DOHH2 (cell line): ENCODE results near the gene IZUMO4.
A peak's percentile ranks its signal among the peaks of the same experiment; 100 is the strongest.

Source experiments
- H3F3A ChIP-seq: fragments of 200-600 bp; sonication (generic), shearing (Covaris generic); 2 replicates; pipeline ENCODE4 v1.6.0; 2016; ENCODE audit warnings: antibody characterized with exemption, mild to moderate bottlenecking; ENCODE audit not compliant: control insufficient read depth, insufficient read depth
- H3K27ac ChIP-seq: fragments of 200-600 bp; sonication (generic); 2 replicates; pipeline ENCODE4 v1.5.1; 2014; ENCODE audit warnings: low read depth, mild to moderate bottlenecking, low read length, moderate library complexity
- H3K27me3 ChIP-seq: fragments of 200-600 bp; sonication (generic); 2 replicates; pipeline ENCODE4 v1.6.1; 2014; ENCODE audit warnings: mild to moderate bottlenecking, low read length, mixed read lengths; ENCODE audit not compliant: control insufficient read depth
- H3K36me3 ChIP-seq: fragments of 200-600 bp; sonication (generic); 2 replicates; pipeline ENCODE4 v1.6.1; 2014; ENCODE audit warnings: mild to moderate bottlenecking, low read length, moderate library complexity, mixed read lengths; ENCODE audit not compliant: control insufficient read depth
- H3K4me1 ChIP-seq: fragments of 200-600 bp; sonication (generic); 2 replicates; pipeline ENCODE4 v1.6.1; 2014; ENCODE audit warnings: mild to moderate bottlenecking, low read length, mixed read lengths; ENCODE audit not compliant: control insufficient read depth
- H3K4me2 ChIP-seq: fragments of 200-600 bp; sonication (generic); 2 replicates; pipeline ENCODE4 v1.6.0; 2014; ENCODE audit warnings: mild to moderate bottlenecking, low read length, moderate library complexity
- H3K4me3 ChIP-seq: fragments of 200-600 bp; sonication (generic); 2 replicates; pipeline ENCODE4 v1.5.1; 2014; ENCODE audit warnings: mild to moderate bottlenecking, low read length, mixed read lengths
- H3K79me2 ChIP-seq: fragments of 200-600 bp; sonication (generic); 2 replicates; pipeline ENCODE4 v1.6.1; 2014; ENCODE audit warnings: mild to moderate bottlenecking, low read length, mixed read lengths; ENCODE audit not compliant: control insufficient read depth
- H3K9me2 ChIP-seq: fragments of 200-600 bp; sonication (generic); replicated peaks from 2 replicates; pipeline ENCODE4 v1.6.1; 2014; ENCODE audit warnings: mild to moderate bottlenecking, low read length, mixed read lengths; ENCODE audit not compliant: control insufficient read depth
- H3K9me3 ChIP-seq: fragments of 200-600 bp; sonication (generic); 2 replicates; pipeline ENCODE4 v1.6.1; 2014; ENCODE audit warnings: antibody characterized with exemption, low read length, mixed read lengths; ENCODE audit not compliant: control insufficient read depth, insufficient read depth
- H4K20me1 ChIP-seq: fragments of 200-600 bp; sonication (generic); 2 replicates; pipeline ENCODE4 v1.6.0; 2014; ENCODE audit warnings: low read depth, mild to moderate bottlenecking, antibody characterized with exemption, low read length, moderate library complexity; ENCODE audit not compliant: control insufficient read depth, insufficient read depth
- EZH2phosphoT487 ChIP-seq: fragments of 200-600 bp; sonication (generic); IDR thresholded peaks from 2 replicates; pipeline ENCODE4 v1.6.1; 2017; ENCODE audit warnings: borderline replicate concordance, mild to moderate bottlenecking, antibody characterized with exemption, low read length, moderate library complexity, mixed read lengths
- TF ChIP-seq, protein P1 (sequence below): fragments of 200-600 bp; sonication (generic); IDR thresholded peaks from one replicate; pipeline ENCODE4 v1.5.1; 2014; ENCODE audit warnings: antibody characterized with exemption, mild to moderate bottlenecking, low read depth, low read length; ENCODE audit not compliant: poor library complexity, severe bottlenecking

Gene IZUMO4

GRCh38 chr19:2048104-2048958 is 48.4 kb upstream of the IZUMO4 start:
- Histone ChIP-seq H3K4me3 (peak overlapping the region; percentile 99), H3K27ac (peak overlapping the region; percentile 85), H3F3A (peaks cover 60% of the 10 kb centered on the region), H4K20me1 (peaks cover 58% of the 10 kb centered on the region), H3K9me3 (no peaks in the 10 kb centered on the region), H3K36me3 (peaks cover 72% of the 10 kb centered on the region), H3K27me3 (no peaks in the 10 kb centered on the region), H3K4me1 (peaks cover 85% of the 10 kb centered on the region), H3K79me2 (peaks cover 75% of the 10 kb centered on the region), H3K4me2 (peak overlapping the region; percentile 98), H3K9me2 (no peaks in the 10 kb centered on the region)
- TF ChIP-seq, protein P1, sequence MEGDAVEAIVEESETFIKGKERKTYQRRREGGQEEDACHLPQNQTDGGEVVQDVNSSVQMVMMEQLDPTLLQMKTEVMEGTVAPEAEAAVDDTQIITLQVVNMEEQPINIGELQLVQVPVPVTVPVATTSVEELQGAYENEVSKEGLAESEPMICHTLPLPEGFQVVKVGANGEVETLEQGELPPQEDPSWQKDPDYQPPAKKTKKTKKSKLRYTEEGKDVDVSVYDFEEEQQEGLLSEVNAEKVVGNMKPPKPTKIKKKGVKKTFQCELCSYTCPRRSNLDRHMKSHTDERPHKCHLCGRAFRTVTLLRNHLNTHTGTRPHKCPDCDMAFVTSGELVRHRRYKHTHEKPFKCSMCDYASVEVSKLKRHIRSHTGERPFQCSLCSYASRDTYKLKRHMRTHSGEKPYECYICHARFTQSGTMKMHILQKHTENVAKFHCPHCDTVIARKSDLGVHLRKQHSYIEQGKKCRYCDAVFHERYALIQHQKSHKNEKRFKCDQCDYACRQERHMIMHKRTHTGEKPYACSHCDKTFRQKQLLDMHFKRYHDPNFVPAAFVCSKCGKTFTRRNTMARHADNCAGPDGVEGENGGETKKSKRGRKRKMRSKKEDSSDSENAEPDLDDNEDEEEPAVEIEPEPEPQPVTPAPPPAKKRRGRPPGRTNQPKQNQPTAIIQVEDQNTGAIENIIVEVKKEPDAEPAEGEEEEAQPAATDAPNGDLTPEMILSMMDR, result no peak
- TF ChIP-seq EZH2phosphoT487, result no peak

DNA sequence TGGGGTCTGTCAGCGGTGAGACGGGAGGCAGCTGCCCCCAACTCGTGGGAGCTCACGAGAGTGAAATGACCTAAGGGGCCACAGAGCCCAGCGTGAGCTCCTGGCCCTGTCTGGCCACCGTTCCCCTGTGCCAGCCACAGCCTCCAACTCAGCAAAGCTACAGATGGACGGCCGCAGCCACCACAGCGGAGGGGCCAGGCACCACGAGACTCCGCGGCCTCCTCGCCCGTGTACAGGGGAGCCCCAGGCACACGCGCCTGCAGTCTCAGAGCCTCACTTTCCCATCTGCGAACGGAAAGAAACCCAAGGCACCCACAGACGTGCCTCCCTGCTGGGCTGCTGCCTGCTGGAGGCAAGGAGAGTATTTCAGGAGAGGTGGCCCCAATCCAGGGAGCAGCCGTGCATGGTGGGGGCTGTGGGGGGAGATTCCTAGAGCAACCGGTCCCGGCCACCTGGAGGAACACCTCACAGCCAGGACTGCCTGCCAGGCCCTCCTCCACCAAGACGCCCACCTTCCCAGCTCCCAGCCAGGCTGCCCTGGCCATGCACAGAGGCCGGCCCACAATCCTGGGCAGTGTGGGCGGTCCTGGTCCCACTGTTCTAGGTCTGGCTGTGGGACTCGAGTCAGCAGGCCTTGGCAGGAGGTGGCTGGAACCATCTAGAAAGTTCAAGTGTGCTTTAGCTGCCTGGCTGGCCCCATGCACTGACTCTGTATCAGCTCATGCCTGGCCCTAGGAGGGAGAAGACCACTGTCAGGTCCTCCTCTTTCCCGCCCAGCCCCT is 47.6 kb upstream of the IZUMO4 start:
- Histone ChIP-seq H3K27ac (peak overlapping the region; percentile 85), H3K27me3 (no peaks in the 10 kb centered on the region), H3F3A (peaks cover 60% of the 10 kb centered on the region), H3K9me2 (no peaks in the 10 kb centered on the region), H3K4me2 (peak overlapping the region; percentile 98), H4K20me1 (peaks cover 58% of the 10 kb centered on the region), H3K9me3 (no peaks in the 10 kb centered on the region), H3K36me3 (peaks cover 66% of the 10 kb centered on the region), H3K4me1 (peaks cover 86% of the 10 kb centered on the region), H3K79me2 (peaks cover 71% of the 10 kb centered on the region), H3K4me3 (peak overlapping the region; percentile 99)
- TF ChIP-seq, protein P1, result no peak
- no peak for TF ChIP-seq EZH2phosphoT487

DNA sequence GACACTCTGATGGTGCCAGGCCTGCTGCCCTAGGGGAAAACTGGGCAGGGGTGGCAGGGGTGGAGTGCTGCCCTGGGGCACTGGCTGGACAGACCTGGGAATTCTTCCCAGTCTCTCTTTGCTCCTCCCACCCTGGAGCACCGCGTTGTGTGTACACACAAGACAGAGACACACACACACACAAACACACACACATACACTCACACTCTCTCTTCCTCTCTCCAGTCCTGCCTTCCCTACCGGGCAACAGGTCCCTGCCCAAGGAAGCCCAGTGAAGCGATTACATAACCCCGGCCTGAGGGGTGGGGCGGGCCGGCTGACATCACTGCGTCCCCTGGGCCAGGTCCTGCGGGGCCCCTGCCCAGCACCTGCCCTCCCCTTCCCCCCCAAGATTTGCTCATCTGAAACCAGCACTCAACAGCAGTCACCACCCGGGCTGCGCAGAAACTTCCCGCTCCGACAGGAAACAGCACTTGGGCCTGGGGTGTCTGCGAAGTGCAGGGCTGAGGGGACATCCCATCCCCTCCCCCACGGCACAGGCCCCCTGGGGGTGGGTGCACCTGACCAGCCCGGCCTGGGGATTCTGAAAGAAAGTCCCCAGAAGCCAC is 46.9 kb upstream of the IZUMO4 start:
- H3K79me2 ChIP-seq, result peaks cover 64% of the 10 kb centered on the region
- TF ChIP-seq EZH2phosphoT487, result no peak
- TF ChIP-seq, protein P1, result no peak
- no peaks in the 10 kb centered on the region for H3K9me3 ChIP-seq
- peaks cover 53% of the 10 kb centered on the region for H4K20me1 ChIP-seq
- no peaks in the 10 kb centered on the region for H3K27me3 ChIP-seq
- peak overlapping the region; percentile 99 for H3K4me3 ChIP-seq
- H3K36me3 ChIP-seq, result peaks cover 59% of the 10 kb centered on the region
- H3K27ac ChIP-seq, result peak overlapping the region; percentile 85
- peaks cover 57% of the 10 kb centered on the region for H3F3A ChIP-seq
- H3K9me2 ChIP-seq, result no peaks in the 10 kb centered on the region
- H3K4me1 ChIP-seq, result peaks cover 86% of the 10 kb centered on the region
- peak overlapping the region; percentile 98 for H3K4me2 ChIP-seq
